Esophagus squamous epithelium (tissue), 4 donors: ENCODE measurements around the gene ZNF420.

Source experiments
- POLR2A ChIP-seq, 4 donors: fragments of 450-650 bp; IDR thresholded peaks; one replicate each; pipeline ENCODE4 v1.6.1; 2017; ENCODE audit warnings: antibody characterized with exemption in 4 of 4, mild to moderate bottlenecking in 4 of 4, moderate library complexity in 3 of 4
- TF ChIP-seq, protein P1 (sequence below), 6 experiments: fragments of 450-650 bp in 4 of 6; fragments of 200-600 bp in 2 of 6; sonication (generic) in 2 of 6; IDR thresholded peaks; one replicate each; pipeline ENCODE4 v1.5.1; 2016 to 2019; ENCODE audit warnings: antibody characterized with exemption in 6 of 6, mild to moderate bottlenecking in 4 of 6, moderate library complexity in 4 of 6

DNA sequence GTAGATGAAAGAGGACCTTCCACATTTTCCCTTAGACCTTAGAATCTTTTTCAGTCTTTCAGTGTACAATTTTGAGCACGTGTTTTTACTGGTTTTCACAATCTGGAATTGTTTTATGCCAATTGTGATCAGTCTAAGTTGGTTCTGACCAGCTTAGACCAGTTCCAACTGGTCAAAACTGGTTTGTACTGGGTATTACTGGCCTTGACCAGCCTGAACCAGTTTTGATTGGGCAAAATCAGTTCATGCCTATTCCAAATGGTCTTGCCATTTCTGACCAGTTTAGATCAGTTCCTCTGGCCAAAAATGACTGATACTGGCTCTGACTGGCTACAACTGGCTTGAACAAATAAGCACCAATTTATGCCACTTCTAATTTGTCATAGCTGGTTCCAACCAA lies 57.9 kb downstream of the ZNF420 start:
- TF ChIP-seq, protein P1, sequence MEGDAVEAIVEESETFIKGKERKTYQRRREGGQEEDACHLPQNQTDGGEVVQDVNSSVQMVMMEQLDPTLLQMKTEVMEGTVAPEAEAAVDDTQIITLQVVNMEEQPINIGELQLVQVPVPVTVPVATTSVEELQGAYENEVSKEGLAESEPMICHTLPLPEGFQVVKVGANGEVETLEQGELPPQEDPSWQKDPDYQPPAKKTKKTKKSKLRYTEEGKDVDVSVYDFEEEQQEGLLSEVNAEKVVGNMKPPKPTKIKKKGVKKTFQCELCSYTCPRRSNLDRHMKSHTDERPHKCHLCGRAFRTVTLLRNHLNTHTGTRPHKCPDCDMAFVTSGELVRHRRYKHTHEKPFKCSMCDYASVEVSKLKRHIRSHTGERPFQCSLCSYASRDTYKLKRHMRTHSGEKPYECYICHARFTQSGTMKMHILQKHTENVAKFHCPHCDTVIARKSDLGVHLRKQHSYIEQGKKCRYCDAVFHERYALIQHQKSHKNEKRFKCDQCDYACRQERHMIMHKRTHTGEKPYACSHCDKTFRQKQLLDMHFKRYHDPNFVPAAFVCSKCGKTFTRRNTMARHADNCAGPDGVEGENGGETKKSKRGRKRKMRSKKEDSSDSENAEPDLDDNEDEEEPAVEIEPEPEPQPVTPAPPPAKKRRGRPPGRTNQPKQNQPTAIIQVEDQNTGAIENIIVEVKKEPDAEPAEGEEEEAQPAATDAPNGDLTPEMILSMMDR (IDR thresholded peaks at IDR 0.05), result no peak
- no peak for TF ChIP-seq POLR2A (IDR thresholded peaks at IDR 0.05)
